SU-DHL-6 (cell line): ENCODE data around the gene SCUBE1.

Source experiments
- CTCF ChIP-seq: fragments of 200-600 bp; sonication (generic); IDR thresholded peaks from one replicate; pipeline ENCODE4 v1.5.1; 2017; ENCODE audit warnings: antibody characterized with exemption, mild to moderate bottlenecking, low read length, moderate library complexity; ENCODE audit not compliant: insufficient read depth, poor library complexity, severe bottlenecking
- EZH2phosphoT487 ChIP-seq: fragments of 200-600 bp; sonication (generic), shearing (Covaris generic); conservative IDR thresholded peaks from 2 replicates; pipeline ENCODE4 v1.6.1; 2018; ENCODE audit warnings: mild to moderate bottlenecking, antibody characterized with exemption, low read length, moderate library complexity, mixed read lengths

GRCh38 chr22:43305806-43306205 lies 37.4 kb downstream of the SCUBE1 start:
- TF ChIP-seq CTCF (no peak), EZH2phosphoT487 (no peak)
